ENCODE data around the gene SLC34A1.

GRCh38 chr5:177357459-177358351 lies 26.5 kb upstream of the SLC34A1 start, which contains the start of gene RGS14:
- TF ChIP-seq POLR2AphosphoS5 (IDR thresholded peaks at IDR 0.05) (no peak), CTCF (IDR thresholded peaks at IDR 0.05) (no peak), POLR2A (IDR thresholded peaks at IDR 0.05) (no peak)

Data from stomach (tissue), 4 donors.